ENCODE results near the gene RAD51B. TPM values are rescaled to one million over a fixed set of nuclear protein-coding genes. Genes with fewer than 3 reads are reported as not detected.

Gene RAD51B
- total RNA-seq, 6 donors from 2014 or later: 10.6 to 63.9 (median 18.4) TPM

DNA sequence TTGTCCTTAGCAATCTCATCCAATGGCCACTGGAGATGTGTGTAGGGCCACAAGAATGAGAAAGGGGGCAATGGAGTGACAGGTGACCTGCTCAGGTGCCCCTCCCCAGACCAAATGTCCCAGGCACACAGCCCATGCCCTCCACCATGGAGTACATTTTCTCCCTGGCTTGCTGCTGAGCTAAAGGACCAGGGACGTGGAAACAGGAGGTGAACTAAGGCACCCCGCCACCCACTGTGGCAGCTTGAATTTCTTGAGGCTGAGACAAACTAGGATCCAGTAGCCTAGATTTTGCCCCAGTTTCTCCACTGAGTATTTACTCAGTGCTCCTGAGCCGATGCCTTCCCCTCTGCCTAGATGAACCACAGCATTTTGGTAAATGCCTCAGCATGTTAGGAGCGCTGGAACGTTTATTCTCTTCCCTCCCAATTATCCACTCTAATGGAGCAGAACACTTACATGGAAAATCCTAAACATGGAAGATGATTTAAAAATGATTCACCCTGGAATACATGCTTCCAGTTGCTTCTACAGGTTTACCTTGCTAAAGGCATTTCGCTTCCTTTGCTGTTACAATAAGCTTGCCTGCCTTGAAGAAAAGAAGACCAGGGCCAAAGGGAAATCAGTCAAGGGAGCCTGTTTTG lies 775.3 kb downstream of the RAD51B start:
- Histone ChIP-seq H3K36me3 (no peaks in the 10 kb centered on the region), H3K27ac (peak overlapping the region in 2 of 4 donors; percentile 17 to 52), H3K27me3 (no peaks in the 10 kb centered on the region), H3K4me3 (no peak overlapping the region), H3K9me3 (no peaks in the 10 kb centered on the region), H3K4me1 (peaks cover 13 to 31% (median 18%) of the 10 kb centered on the region in 4 donors)
- ATAC-seq (ENCODE audit: low FRiP score in 2 of 2) (no peak), DNase-seq (no peak)
- TF ChIP-seq, protein P1, sequence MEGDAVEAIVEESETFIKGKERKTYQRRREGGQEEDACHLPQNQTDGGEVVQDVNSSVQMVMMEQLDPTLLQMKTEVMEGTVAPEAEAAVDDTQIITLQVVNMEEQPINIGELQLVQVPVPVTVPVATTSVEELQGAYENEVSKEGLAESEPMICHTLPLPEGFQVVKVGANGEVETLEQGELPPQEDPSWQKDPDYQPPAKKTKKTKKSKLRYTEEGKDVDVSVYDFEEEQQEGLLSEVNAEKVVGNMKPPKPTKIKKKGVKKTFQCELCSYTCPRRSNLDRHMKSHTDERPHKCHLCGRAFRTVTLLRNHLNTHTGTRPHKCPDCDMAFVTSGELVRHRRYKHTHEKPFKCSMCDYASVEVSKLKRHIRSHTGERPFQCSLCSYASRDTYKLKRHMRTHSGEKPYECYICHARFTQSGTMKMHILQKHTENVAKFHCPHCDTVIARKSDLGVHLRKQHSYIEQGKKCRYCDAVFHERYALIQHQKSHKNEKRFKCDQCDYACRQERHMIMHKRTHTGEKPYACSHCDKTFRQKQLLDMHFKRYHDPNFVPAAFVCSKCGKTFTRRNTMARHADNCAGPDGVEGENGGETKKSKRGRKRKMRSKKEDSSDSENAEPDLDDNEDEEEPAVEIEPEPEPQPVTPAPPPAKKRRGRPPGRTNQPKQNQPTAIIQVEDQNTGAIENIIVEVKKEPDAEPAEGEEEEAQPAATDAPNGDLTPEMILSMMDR (IDR thresholded peaks at IDR 0.05): no peak
- TF ChIP-seq POLR2A (IDR thresholded peaks at IDR 0.05) (no peak), EP300 (IDR thresholded peaks at IDR 0.05) (no peak), POLR2AphosphoS5 (IDR thresholded peaks at IDR 0.05) (no peak)
- WGBS, 2 donors: 93 to 95% methylated on average over 6 of the region's 6 CpGs

DNA sequence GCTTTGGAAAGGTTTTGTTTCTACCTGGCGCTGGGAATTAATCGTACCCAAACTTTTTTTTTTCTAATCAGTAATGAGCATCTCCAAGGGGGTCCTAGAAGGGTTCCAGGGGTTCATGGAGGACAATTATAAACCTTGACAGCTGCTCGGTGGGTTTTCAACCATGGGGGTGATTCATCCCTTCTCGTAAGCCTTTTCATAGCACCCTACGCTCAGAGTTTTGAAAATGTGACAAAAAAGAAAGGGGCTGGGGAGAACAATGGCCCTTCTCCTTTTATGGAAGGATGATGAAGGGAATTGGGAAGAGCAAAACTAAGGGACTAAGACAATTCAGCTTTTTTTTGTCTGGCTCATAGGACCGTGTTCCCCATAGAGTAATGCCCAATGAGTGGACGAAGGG lies 776.6 kb downstream of the RAD51B start:
- H3K9me3 ChIP-seq: no peaks in the 10 kb centered on the region
- WGBS, 2 donors: 86 to 90% methylated on average over 7 of the region's 7 CpGs
- no peak for TF ChIP-seq EP300 (IDR thresholded peaks at IDR 0.05)
- TF ChIP-seq POLR2A (IDR thresholded peaks at IDR 0.05): no peak
- TF ChIP-seq POLR2AphosphoS5 (IDR thresholded peaks at IDR 0.05): no peak
- TF ChIP-seq, protein P1 (IDR thresholded peaks at IDR 0.05): no peak
- peaks cover 17 to 38% (median 20%) of the 10 kb centered on the region in 4 donors for H3K4me1 ChIP-seq
- no peaks in the 10 kb centered on the region for H3K36me3 ChIP-seq
- H3K27me3 ChIP-seq: no peaks in the 10 kb centered on the region
- H3K27ac ChIP-seq: no peak overlapping the region
- DNase-seq (no peak), ATAC-seq (ENCODE audit: low FRiP score in 2 of 2) (no peak)
- no peak overlapping the region for H3K4me3 ChIP-seq

DNA sequence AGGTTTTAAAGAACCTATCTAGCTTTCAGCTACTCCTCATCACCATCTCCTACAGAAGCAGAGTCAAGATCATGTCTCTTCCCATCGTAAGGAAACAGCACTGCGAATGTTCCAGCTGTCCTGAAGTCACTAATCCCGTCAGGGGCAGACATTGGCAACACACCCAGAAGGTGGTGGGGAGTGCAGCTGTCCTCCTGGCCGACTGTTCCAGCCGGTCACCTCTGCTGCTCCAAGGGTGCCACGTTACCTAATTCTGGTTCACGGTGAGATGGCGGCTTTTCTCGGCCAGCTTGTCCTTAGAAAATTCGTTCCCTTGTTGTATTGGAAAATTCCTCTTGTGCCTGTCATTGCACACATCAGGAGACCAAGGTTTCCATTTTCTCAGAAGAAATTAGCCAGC lies 777.1 kb downstream of the RAD51B start:
- ATAC-seq (ENCODE audit: low FRiP score in 2 of 2): no peak
- TF ChIP-seq POLR2A (IDR thresholded peaks at IDR 0.05) (no peak), POLR2AphosphoS5 (IDR thresholded peaks at IDR 0.05) (no peak), EP300 (IDR thresholded peaks at IDR 0.05) (no peak)
- TF ChIP-seq, protein P1 (IDR thresholded peaks at IDR 0.05): no peak
- DNase-seq: no peak

DNA sequence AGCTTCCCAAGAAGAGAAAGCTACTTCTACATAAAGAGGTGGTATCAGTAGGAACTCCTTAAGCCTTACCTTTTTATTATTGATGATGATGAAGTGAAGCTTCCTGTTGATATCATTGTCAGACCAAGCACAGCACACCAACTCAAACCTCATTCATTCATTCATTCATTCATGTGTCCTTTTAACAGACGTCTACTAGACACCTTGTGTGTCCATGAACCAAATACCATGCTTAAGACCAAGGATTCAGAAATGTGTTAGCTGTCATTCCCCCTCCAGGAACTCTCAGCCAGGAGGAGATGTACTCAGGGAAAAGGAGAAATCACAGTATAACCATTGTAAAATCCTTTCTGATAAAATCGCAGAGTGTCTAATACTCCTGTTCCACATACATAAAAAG lies 778.5 kb downstream of the RAD51B start:
- Histone ChIP-seq H3K27ac (peak overlapping the region; percentile 83 to 92 (median 86)), H3K36me3 (no peaks in the 10 kb centered on the region), H3K4me1 (peaks cover 17 to 38% (median 22%) of the 10 kb centered on the region in 4 donors), H3K27me3 (no peaks in the 10 kb centered on the region), H3K9me3 (no peaks in the 10 kb centered on the region), H3K4me3 (no peak overlapping the region)
- ATAC-seq (ENCODE audit: low FRiP score in 2 of 2): no peak
- 68 to 76% methylated on average over 2 of the region's 2 CpGs for WGBS, 2 donors
- DNase-seq: no peak
- TF ChIP-seq, protein P1 (IDR thresholded peaks at IDR 0.05): no peak
- TF ChIP-seq EP300 (IDR thresholded peaks at IDR 0.05) (no peak), POLR2A (IDR thresholded peaks at IDR 0.05) (no peak), POLR2AphosphoS5 (IDR thresholded peaks at IDR 0.05) (no peak)

More for the DNA sequence above, 777.1 kb downstream of the RAD51B start:
- no peak overlapping the region for H3K4me3 ChIP-seq
- no peaks in the 10 kb centered on the region for H3K9me3 ChIP-seq
- no peaks in the 10 kb centered on the region for H3K27me3 ChIP-seq
- H3K4me1 ChIP-seq: peaks cover 17 to 38% (median 20%) of the 10 kb centered on the region in 4 donors
- no peak overlapping the region for H3K27ac ChIP-seq
- WGBS, 2 donors: 82 to 90% methylated on average over 10 of the region's 10 CpGs
- H3K36me3 ChIP-seq: no peaks in the 10 kb centered on the region

All from upper lobe of left lung (tissue), 6 donors.